Stimulated activated CD8-positive, alpha-beta memory T cell treated with anti-CD3 and anti-CD28 coated beads, Interleukin-12 subunit alpha, Interleukin-12 subunit beta, amount 100 ng/mL, for 24 hours (primary cell): ENCODE results near the gene OVOL3.
A peak's percentile ranks its signal among the peaks of the same experiment; 100 is the strongest.
"Not testable (repeated sequence)": the region's sequence is repeated elsewhere in the genome, so short reads cannot be mapped to it uniquely, and the experiment has no call there.

ENCODE experiments used
- DNase-seq: peaks from one replicate; pipeline ENCODE4 v3.0.0-alpha.2; 2020; ENCODE audit errors: extremely low read depth

Gene OVOL3

GRCh38 chr19:36131221-36131620 lies 20.3 kb downstream of the OVOL3 start:
- DNase-seq: not testable (repeated sequence)

- not testable (repeated sequence) for DNase-seq
These were observed 23.9 kb downstream of the OVOL3 start for GRCh38 chr19:36134867-36135266.

- no peak for DNase-seq
These were observed 26.2 kb downstream of the OVOL3 start for GRCh38 chr19:36136964-36137686.

GRCh38 chr19:36139120-36139472 lies 28.2 kb downstream of the OVOL3 start:
- DNase-seq: no peak

GRCh38 chr19:36139473-36140303 lies 28.7 kb downstream of the OVOL3 start, which contains the start of gene CAPNS1:
Gene CAPNS1, plus strand, starts transcription at chr19:36140066. Its CDS starts 946 bp downstream, at chr19:36141012.
- DNase-seq: peak; percentile 90

- DNase-seq: peak; percentile 10
These were observed 29.5 kb downstream of the OVOL3 start for GRCh38 chr19:36140304-36141038.

GRCh38 chr19:36141039-36141927 lies 30.3 kb downstream of the OVOL3 start:
- DNase-seq: peak; percentile 70

- DNase-seq: no peak
These were observed 31.1 kb downstream of the OVOL3 start for GRCh38 chr19:36142046-36142445.

GRCh38 chr19:36142496-36142895 lies 31.6 kb downstream of the OVOL3 start:
- no peak for DNase-seq

GRCh38 chr19:36144624-36145023 lies 33.7 kb downstream of the OVOL3 start:
- DNase-seq: no peak

- DNase-seq: no peak
These were observed 38.9 kb downstream of the OVOL3 start for GRCh38 chr19:36149673-36150406.

GRCh38 chr19:36150586-36150985 lies 39.6 kb downstream of the OVOL3 start:
- no peak for DNase-seq

GRCh38 chr19:36151144-36152018 lies 40.4 kb downstream of the OVOL3 start:
- DNase-seq: no peak

GRCh38 chr19:36152019-36152351 lies 41.0 kb downstream of the OVOL3 start:
- no peak for DNase-seq

- DNase-seq: no peak
These were observed 41.6 kb downstream of the OVOL3 start, which contains the start of gene COX7A1 for GRCh38 chr19:36152352-36153091. Gene COX7A1, minus strand, starts transcription at chr19:36152447. Its CDS starts 40 bp downstream, at chr19:36152407.

- no peak for DNase-seq
These were observed 42.2 kb downstream of the OVOL3 start for GRCh38 chr19:36153126-36153525.

- no peak for DNase-seq
These were observed 50.1 kb downstream of the OVOL3 start for GRCh38 chr19:36160821-36161596.
